GM19395 (cell line): ENCODE results near the gene PLCD3.

Experiments
- ATAC-seq: cut with Tn5 transposase; IDR thresholded peaks from one replicate; pipeline ENCODE4 v1.9.1; 2021; ENCODE audit warnings: mild to moderate bottlenecking, moderate library complexity; ENCODE audit not compliant: unreplicated experiment

Gene PLCD3

DNA sequence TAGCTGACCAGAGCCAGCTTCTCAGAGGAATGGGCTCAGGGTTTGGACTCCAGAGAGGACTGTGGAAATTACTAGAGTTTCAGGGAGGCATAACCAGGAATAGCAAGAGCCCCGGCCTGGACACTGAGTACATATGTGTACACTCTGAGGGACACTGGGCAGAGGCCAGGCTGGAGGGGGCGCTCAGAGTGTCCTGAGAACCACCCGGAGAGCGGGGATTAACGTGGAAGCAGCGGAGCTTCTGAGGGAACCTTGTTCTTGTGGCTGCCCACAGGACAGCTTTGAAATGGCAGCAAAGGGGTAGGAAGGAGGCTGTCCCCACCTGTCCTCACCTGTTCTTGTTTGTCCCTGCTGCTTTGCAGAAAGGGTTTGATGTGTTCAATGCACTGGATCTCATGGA lies 27.8 kb downstream of the PLCD3 start:
- ATAC-seq: no peak

DNA sequence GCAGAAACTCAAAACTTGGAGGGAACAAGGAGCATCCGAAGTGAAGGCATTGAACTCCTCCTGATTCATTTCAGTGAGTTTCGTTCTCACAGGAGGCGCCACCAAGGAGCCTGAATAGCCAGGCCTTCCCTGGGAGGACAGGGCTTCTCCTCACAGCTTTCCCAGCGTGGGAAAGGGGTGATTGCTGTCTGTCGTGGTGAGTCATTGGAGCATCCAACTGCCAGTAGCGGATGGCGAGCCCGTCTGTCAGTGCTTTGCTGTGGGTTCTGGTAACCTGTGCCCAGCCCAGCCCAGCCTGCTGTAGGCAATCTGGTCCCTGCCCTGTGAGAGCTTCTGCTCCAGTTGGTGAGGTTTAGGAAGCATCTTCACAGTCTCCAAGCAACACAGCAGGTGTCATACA lies 28.3 kb downstream of the PLCD3 start:
- no peak for ATAC-seq

DNA sequence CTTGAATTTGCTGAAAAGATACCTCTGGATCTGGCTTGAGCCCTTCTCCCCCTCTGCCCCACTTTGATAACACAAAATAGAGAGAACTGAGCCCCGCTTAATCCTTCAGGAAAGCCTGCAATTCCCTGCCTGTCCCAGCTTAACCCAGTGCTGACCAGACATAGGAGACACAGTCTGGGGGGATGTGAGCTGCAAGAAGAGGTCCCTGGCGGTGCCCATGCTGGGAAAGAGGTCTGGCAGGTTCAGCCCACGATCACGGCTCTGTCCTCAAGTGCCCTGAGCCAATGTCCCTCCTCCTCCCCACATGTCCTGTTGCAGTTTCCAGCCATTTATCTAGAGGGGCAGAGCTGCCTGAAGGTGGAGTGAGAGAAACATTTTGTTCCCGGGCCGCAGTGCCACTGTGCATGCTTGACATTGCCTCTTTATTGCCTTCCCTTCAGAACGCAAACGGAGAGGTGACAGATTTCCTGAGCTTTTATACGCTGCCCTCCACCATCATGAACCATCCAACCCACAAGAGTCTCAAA lies 29.0 kb downstream of the PLCD3 start:
- no peak for ATAC-seq

DNA sequence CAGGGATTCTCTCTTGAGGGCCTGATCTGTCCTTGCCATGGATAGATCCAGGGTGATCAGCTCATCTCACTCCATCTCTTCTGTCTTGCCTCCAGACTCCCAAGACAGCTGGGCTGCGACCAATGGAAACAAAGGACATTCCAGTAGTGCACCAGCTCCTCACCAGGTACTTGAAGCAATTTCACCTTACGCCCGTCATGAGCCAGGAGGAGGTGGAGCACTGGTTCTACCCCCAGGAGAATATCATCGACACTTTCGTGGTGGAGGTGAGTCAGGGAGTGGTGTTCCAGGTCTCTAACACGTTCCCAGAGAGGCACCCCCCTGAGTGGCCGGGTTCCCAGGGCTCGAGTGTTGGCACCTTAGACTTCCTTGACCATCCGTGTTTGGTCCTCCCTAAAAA lies 29.5 kb downstream of the PLCD3 start:
- no peak for ATAC-seq

DNA sequence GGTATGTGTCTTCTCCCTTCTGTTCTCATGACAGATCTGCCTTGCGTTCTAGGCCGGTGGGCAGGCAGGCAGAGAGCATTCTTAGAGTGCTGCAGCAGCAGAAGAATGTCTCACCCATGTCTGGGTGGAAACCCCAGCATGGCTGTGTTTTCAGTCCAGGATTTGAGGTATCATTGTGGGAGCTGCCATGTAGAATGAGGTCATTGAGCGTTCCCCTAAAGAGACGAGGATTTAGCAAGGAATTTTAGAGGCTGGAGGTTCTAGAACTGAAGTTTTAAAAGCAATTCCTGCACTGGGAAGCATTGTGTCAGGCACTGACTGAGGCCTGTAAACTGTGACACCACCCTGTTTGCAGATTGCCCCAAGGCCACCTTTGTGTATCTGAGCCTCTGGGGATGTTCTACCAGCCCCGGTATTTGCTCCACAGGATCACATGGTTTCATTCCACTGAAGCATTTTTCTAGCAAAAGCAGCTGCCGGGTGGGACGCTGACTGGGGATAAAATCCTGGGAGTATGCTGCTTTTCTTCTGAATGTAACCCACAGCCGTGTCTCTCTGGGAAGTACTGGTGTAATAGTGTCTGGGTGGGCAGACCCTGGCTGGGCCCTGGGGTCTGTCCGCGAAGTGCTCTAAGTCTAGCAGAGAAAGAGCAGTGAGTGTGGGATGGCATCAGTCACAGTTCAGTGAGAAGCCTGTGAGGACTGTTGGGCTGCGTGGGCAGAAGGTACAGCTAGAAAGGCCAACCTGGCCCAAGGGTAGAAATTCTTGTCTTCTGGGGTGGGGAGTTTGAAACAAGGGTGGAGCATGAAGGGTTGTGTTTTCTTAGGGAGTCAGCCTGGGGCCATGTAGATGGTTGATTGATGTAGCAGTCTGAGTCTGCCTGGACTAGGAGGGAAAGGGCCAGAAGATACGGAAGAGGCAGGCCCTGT lies 30.2 kb downstream of the PLCD3 start:
- ATAC-seq: no peak

DNA sequence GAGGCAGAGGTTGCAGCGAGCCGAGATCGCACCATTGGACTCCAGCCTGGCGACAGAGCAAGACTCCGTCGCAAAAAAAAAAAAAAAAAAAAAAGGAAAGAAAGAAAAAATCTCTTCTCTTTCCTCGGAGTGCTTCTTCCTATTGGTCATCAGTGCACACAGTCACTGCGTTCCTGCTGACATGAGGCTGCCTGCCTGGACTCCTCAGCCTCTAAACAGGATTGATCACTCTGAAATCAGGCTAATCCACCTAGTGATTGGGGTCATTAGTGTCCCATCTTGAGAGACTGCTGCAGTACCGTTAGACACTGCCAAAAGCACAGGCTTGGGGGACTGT lies 30.8 kb downstream of the PLCD3 start:
- no peak for ATAC-seq

DNA sequence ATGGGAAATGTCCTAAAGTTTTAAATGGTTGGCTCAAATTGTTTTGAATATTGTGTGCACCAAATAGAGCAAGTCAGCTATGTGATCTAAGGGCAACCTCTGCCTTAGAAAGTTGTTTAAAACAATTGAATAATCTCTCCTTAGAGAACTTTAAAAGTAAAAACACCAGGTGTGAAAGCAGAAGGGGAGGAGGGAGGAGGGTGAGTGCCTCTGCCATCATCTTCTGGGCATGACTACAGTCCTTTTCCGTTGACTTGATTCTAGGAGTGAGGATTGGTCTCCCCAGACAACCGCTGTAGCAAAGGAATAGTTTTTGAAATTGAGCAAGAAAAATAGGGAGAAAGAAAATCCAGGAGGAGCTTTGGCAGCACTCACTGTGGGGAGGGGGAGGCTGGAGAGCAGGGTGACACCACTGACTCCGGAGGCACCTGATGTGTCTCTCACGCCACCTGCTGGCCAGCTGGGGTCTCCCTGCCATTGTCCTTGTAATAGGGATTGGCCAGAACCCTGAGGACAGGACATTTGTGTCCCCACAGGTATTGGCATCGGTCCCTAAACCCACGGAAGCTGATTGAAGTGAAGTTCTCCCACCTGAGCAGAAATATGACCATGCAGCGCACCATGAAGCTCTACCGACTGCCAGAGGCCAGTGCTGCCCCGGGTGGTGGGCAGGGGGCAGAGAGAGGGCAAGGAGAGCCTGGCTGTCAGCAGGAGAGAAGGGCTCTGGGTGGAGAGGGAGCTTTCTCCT lies 33.3 kb downstream of the PLCD3 start:
- no peak for ATAC-seq

DNA sequence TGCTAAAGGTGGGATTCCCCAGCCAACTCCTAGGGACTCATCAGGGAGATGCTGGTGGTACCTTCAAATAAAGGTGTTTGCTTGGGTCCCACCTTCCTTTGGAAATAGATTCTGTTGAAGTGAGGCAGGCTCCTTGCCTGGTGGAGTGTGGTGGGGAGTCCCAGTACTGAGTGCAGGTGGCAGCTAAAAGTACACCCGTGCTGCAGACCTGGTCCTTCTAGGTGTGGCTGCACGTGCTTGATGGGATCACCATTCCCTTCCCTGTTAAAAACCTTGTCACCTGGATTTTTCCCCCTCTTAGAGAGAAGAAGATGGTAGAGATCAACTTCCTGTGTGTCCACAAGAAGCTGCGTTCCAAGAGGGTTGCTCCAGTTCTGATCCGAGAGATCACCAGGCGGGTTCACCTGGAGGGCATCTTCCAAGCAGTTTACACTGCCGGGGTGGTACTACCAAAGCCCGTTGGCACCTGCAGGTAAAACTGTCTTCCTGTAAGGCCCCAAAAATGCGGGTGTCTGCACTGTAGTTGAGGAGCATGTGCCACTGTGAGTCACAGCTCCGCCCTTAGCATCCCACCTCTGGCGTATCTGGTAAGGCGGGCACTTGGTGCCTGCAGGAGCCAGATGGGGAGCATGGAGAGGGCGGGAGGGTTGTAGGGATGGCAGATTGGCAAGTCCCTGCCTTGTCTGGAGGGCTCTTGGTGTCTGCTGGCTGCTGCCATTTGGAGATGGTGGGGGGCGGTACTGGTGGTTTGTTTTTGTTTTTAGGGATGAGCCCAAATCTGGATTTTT lies 34.0 kb downstream of the PLCD3 start:
- ATAC-seq: no peak

DNA sequence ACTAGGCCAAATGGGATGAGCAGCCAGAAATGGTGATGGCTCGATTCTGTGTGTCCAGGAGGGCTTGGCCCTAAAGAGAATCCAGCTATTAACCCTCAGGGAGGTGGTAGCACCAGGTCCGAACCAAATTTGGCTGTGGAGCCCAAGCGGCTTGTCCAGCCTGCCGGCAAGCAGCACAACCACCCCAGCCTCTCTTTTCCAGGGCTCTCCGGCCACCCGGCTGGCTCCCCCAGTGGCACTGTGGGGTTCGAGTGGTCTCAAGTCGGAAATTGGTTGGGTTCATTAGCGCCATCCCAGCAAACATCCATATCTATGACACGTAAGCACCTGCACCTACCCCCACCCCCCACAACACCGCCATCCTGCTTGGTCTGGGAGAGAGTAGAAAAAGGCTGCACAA lies 35.4 kb downstream of the PLCD3 start:
- no peak for ATAC-seq

DNA sequence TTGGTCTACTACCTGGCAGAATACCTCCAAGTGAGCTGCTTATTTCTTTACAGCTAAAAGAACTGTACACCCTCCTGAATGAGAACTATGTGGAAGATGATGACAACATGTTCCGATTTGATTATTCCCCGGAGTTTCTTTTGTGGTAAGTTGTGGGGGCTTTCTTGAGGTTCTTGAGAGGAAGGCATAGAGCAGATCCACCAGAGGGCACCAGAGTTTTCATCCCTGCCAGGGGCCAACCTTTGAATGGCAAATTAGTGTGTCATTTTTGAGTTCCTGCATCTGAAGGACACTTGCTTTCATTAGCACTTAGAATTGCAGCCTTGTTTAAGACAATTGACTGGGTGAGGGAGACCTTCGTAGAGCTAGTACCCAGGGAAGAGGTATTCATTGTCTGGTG lies 36.2 kb downstream of the PLCD3 start:
- ATAC-seq: no peak

DNA sequence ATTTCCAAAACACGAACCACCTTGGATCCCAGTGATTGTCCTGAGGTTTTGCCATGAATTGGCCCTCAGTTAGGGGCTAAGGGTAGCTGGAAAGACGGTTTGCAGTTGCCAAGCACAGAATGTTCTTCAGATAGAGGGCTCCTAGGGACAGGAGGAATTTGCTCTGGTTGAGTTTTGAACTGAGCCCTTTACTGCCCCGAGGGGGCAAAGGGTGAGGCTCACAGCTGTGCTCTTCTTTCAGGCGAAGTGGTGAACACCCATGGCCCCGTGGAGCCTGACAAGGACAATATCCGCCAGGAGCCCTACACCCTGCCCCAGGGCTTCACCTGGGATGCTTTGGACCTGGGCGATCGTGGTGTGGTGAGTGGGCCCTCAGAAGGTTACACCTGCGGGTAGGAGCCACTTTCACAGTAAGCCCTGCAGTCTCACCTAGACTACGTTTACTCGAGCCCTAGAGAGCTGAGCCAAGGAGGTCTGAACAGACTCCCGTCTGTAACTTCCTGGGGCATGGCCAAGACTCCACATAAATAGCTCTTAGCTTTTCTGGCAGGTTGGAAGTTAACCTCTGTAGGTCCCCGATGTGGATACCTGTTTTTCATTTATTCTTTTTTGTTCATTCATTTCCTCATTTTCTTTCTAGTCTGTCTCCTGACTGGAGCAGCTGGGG lies 38.7 kb downstream of the PLCD3 start:
- ATAC-seq: no peak

DNA sequence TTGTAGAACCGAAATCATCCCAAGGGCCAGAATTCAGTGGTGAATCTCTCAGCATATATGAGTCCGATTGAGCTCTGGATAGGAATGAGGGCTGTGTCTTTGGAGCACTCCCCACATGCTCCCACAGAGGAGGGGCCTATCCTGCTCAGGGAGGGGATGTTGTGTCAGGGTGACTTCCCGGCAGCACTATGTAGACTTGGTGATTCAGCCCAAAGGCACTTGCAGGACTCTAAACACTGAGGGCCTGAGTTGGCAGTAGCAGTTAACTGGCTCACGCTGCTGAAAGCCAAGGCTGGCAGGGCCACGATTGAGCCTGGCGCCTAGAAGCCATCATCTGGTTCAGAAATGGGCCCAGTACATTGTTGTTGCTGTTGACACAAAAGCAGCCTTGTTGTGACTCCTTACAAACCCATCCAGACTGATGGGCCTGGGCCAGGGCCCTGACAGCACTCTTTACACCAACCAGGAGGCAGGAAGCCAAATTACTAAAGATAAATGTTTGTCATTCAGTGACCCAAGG lies 39.3 kb downstream of the PLCD3 start:
- no peak for ATAC-seq

DNA sequence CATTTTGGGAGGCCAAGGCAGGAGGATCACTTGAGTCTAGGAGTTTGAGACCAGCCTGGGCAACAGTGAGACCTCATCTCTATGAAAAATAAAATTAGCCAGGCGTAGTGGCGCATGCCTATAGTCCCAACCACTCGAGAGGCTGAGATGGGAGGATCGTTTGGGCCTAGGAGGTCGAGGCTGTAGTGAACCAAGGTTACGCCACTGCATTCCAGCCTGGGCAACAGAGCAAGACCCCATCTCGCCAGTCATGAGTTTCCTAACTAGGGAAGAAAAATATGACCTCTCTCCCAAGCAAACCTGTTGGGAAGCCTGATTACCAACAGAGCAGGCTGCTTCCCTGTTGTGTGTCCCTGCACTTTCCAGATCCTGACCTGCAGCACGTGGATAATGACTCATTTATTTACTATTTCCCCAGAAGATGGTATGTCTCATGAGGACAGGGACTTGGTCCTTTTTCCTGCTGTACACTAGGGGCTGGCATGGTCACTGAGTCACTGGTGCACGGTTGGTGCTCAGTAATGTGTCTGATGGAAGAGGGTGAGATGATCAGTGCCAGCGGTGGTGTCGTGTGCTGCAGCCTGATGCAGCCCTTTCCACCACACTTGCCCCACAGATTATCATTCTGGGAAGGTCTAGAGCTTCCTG lies 40.4 kb downstream of the PLCD3 start:
- ATAC-seq: no peak

DNA sequence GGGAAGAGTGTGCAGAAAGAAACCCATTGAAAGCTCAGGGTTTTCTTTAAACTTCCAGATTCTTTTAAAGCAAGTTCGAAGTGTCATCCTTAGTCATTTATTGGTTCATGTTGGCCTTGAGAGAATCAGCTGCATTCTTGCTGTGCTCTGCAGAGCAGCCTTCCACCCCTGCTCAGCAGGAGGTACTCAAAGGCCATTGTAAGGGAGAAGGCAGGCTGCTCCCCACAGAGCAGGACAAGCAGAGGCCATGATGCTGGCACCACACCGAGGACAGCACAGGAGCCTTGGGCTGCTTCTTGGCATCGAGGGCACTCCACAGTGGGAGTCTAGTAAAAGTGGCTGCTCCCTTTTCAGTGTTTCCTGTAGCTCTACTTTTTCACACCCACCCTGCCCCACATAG lies 41.6 kb downstream of the PLCD3 start:
- ATAC-seq: no peak

DNA sequence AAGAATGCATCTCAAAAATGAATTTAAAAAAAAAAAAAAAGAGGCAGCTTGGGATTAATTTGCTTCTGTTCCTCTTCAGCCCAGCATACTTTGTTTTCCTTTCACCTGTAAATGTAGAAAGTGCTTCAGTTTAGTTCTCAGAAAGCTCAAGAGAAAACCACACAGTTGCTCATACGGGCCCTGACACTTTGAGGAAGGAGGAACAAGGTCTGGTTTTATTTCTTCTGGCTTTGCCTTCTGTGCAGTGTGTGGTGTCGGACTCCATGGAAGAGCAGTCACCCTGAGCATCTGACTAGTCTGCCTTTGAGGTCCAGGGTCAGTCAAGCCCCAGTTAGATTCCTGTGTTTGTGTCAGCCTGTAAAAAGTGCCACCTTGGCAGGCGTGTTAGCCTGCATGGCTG lies 43.6 kb downstream of the PLCD3 start:
- ATAC-seq: no peak

DNA sequence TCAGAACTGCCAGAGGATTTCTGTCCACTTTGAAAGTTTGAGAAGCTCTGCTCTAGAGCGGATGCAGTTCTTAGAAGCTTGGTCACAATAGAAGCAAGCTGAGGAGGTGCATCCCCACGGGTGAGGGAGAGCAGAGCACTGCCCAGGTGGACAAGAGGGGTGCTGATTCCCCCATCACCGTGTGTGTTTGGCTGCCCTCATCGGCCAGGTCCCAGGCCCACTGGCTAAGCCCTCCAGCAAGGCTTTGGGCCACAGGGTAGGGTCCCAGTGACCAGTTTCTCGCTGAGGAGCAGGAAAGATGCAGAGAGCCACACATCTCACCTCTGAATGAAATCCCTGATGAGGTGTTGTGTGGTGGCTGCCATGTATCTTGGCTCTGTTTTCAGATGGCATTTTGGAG lies 44.3 kb downstream of the PLCD3 start:
- ATAC-seq: no peak

DNA sequence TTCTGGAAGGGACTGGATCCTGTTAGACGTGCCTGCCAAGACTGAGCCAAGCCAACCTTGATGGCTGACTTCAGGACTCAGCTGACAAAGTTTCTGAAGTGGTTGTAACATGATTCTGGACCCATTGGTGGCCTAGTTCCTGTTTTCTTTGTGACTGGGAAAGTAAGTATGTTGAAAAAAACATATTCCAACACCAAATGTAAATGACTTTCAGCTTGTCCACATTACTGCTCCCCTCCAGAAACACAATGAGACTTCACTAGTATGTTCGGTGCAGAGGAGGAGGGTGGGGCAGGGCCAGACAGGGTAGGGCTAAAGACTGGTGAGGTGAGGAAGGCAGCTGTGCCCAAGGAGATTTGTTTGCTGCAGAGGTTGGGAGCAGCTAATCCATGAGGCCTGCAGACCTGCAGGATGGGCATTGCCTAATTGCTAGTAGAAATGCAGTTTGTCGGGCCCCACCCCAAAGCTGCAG lies 44.8 kb downstream of the PLCD3 start:
- ATAC-seq: no peak

DNA sequence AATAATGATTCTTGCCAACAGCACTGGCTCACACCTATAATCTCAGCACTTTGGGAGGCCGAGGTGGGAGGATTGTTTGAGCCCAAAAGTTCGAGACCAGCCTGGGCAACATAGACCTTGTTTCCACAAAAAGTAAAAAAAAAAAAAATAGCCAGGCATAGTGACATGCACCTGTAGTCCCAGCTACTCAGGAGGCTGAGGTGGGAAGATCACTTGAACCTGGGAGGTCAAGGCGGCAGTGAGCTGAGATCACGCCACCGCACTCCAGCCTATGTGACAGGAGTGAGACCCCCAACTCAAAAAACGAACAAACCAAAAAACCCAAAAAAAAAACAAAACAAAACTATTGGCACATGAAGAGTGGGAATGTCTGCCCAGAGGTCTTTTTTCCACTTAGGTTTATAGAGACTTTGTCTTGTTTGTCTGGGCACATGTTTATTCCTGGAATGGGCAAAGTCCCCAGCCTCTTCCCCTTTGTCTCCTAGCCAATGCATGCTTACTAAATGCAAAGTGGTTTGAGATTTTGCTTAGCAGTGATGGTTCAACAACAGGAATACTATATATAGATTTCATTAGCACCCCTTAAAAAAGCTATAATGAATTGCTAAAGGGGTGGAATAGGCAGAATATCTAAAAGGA lies 45.3 kb downstream of the PLCD3 start:
- no peak for ATAC-seq

DNA sequence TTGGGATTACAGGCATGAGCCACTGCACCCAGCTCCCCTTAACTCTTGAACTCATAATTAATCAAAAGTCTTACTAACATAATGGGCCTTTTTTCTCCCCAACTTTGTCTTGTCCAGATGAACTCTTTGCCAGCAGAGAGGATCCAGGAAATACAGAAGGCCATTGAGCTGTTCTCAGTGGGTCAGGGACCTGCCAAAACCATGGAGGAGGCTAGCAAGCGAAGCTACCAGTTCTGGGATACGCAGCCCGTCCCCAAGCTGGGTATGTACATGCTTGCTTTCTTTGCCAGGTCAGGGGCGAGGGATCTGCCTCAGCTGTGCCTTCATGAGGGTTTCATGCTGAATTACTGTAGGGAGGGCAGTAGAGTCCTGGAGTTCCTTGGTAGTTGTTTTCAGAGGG lies 45.9 kb downstream of the PLCD3 start:
- ATAC-seq: no peak
